Liver (tissue), 9 donors: Measurements from ENCODE around the gene KIFC1. TPM values are rescaled to one million over a fixed set of nuclear protein-coding genes. Genes with fewer than 3 reads are reported as not detected.

ENCODE experiments used
- DNase-seq: peaks from one replicate; pipeline ENCODE4 v3.0.0-alpha.2; 2017; ENCODE audit warnings: low spot score
- H3K27ac ChIP-seq, 2 donors: one replicate each; pipeline ENCODE4 v1.7.0; 2013; ENCODE audit warnings: inconsistent platforms in 2 of 2, low read length in 2 of 2, control low read depth in 1 of 2, low read depth in 1 of 2, mild to moderate bottlenecking in 1 of 2
- H3K27me3 ChIP-seq, 4 donors: one replicate each; pipeline versions ENCODE4 v1.6.1 to v1.7.0; 2013; ENCODE audit warnings: low read length in 3 of 4, inconsistent platforms in 1 of 4, mild to moderate bottlenecking in 1 of 4, moderate library complexity in 1 of 4; ENCODE audit not compliant: control insufficient read depth in 4 of 4, insufficient read depth in 4 of 4
- H3K36me3 ChIP-seq, 4 donors: one replicate each; pipeline versions ENCODE4 v1.6.1 to v1.7.0; 2013; ENCODE audit warnings: low read length in 3 of 4, mild to moderate bottlenecking in 3 of 4, low read depth in 1 of 4, moderate library complexity in 1 of 4; ENCODE audit not compliant: control insufficient read depth in 4 of 4, insufficient read depth in 3 of 4
- H3K4me1 ChIP-seq, 4 donors: one replicate each; pipeline versions ENCODE4 v1.6.1 to v1.7.0; 2013; ENCODE audit warnings: low read length in 3 of 4, mild to moderate bottlenecking in 3 of 4, moderate library complexity in 1 of 4; ENCODE audit not compliant: control insufficient read depth in 4 of 4, insufficient read depth in 4 of 4
- H3K4me3 ChIP-seq, 3 donors: one replicate each; pipeline versions ENCODE4 v1.6.1 to v1.7.0; 2013; ENCODE audit warnings: low read length in 3 of 3, control low read depth in 1 of 3, low read depth in 1 of 3, mild to moderate bottlenecking in 1 of 3
- H3K9ac ChIP-seq, 2 donors: one replicate each; pipeline ENCODE4 v1.7.0; 2013; ENCODE audit warnings: low read length in 2 of 2, mild to moderate bottlenecking in 2 of 2, moderate library complexity in 2 of 2, control low read depth in 1 of 2, low read depth in 1 of 2
- H3K9me3 ChIP-seq, 4 donors: one replicate each; pipeline versions ENCODE4 v1.6.1 to v1.7.0; 2013; ENCODE audit warnings: low read length in 3 of 4; ENCODE audit not compliant: control insufficient read depth in 4 of 4
- ATF3 ChIP-seq: IDR thresholded peaks from 2 replicates; pipeline ENCODE4 v1.6.1; 2016; ENCODE audit warnings: antibody characterized with exemption
- CTCF ChIP-seq: fragments of 150-350 bp; IDR thresholded peaks from 2 replicates; pipeline ENCODE4 v1.5.1; 2017; ENCODE audit warnings: improper control_type of control experiment, low read depth, low read length; ENCODE audit not compliant: missing input control
- EGR1 ChIP-seq, 2 donors: IDR thresholded peaks; 2 replicates each; pipeline ENCODE4 v1.6.1; 2016 to 2018; ENCODE audit warnings: antibody characterized with exemption in 2 of 2, low read depth in 2 of 2
- FOXA1 ChIP-seq: IDR thresholded peaks from 2 replicates; pipeline ENCODE4 v1.6.1; 2016; ENCODE audit warnings: antibody characterized with exemption
- FOXA2 ChIP-seq: IDR thresholded peaks from 2 replicates; pipeline ENCODE4 v1.6.1; 2016; ENCODE audit warnings: antibody characterized with exemption
- GABPA ChIP-seq, 2 donors: IDR thresholded peaks in 1 of 2; conservative IDR thresholded peaks in 1 of 2; 2 replicates each; pipeline ENCODE4 v1.6.1; 2016; ENCODE audit warnings: antibody characterized with exemption in 2 of 2, mild to moderate bottlenecking in 1 of 2, moderate library complexity in 1 of 2
- HNF4A ChIP-seq, 2 donors: conservative IDR thresholded peaks; 2 replicates each; pipeline ENCODE4 v1.6.1; 2016; ENCODE audit warnings: antibody characterized with exemption in 2 of 2, mild to moderate bottlenecking in 2 of 2
- HNF4G ChIP-seq: IDR thresholded peaks from 2 replicates; pipeline ENCODE4 v1.6.1; 2016; ENCODE audit warnings: antibody characterized with exemption
- JUND ChIP-seq, 2 donors: IDR thresholded peaks; 2 replicates each; pipeline ENCODE4 v1.6.1; 2016; ENCODE audit warnings: antibody characterized with exemption in 2 of 2
- MAX ChIP-seq: IDR thresholded peaks from 2 replicates; pipeline ENCODE4 v1.6.1; 2016; ENCODE audit warnings: antibody characterized with exemption
- NR2F2 ChIP-seq: IDR thresholded peaks from 2 replicates; pipeline ENCODE4 v1.6.1; 2016; ENCODE audit warnings: antibody characterized with exemption
- RAD21 ChIP-seq, 2 donors: IDR thresholded peaks; 2 replicates each; pipeline ENCODE4 v1.6.1; 2016; ENCODE audit warnings: antibody characterized with exemption in 2 of 2, mild to moderate bottlenecking in 2 of 2
- REST ChIP-seq: IDR thresholded peaks from 2 replicates; pipeline ENCODE4 v1.6.1; 2016; ENCODE audit warnings: antibody characterized with exemption, mild to moderate bottlenecking
- RXRA ChIP-seq, 2 donors: IDR thresholded peaks; 2 replicates each; pipeline ENCODE4 v1.6.1; 2017 to 2018; ENCODE audit warnings: antibody characterized with exemption in 2 of 2, mild to moderate bottlenecking in 1 of 2
- SP1 ChIP-seq: IDR thresholded peaks from 2 replicates; pipeline ENCODE4 v1.6.1; 2018; ENCODE audit warnings: antibody characterized with exemption, mild to moderate bottlenecking
- TAF1 ChIP-seq: conservative IDR thresholded peaks from 2 replicates; pipeline ENCODE4 v1.6.1; 2016; ENCODE audit warnings: antibody characterized with exemption, mild to moderate bottlenecking
- YY1 ChIP-seq: IDR thresholded peaks from 2 replicates; pipeline ENCODE4 v1.6.1; 2016; ENCODE audit warnings: antibody characterized with exemption, mild to moderate bottlenecking
- ZBTB33 ChIP-seq: IDR thresholded peaks from 2 replicates; pipeline ENCODE4 v1.6.1; 2016; ENCODE audit warnings: antibody characterized with exemption
- WGBS: extraction: QIAGEN DNeasy Blood & Tissue Kit; methylation state at CpG from one replicate; pipeline ENCODE4 v1.1.7; 2013; 5-methylcytosine and 5-hydroxymethylcytosine counted together
- polyA plus RNA-seq, 2 donors: library from polyadenylated mRNA; stranded (reverse) in 1 of 2; unstranded in 1 of 2; fragments of 200-250 nt in 1 of 2; fragments of >200 nt in 1 of 2; fragmentation: Nextera tagmentation in 1 of 2; extraction: Ambion mirVana in 1 of 2; gene quantifications; one replicate each; pipeline versions ENCODE4 v1.2.1 to v1.2.3, GENCODE V29; 2013 to 2015
- total RNA-seq, 2 donors: library from RNA; depleted of rRNA; stranded (reverse); fragments of >200 nt; gene quantifications; one replicate each; pipeline ENCODE4 v1.2.3, GENCODE V29; 2014
- donor health status: healthy.
- donor health status: healthy.
- donor health status: healthy.
- donor health status: healthy.
- donor health status: healthy.

The KIFC1 gene
- total and polyA plus RNA-seq, 4 donors = 0.08 to 30.0 (median 1.3) TPM

GRCh38 chr6:33433001-33433543 lies 41.4 kb downstream of the KIFC1 start:
- H3K4me1 ChIP-seq = peaks cover 5 to 30% (median 17%) of the 10 kb centered on the region in 4 donors
- H3K27me3 ChIP-seq = no peaks in the 10 kb centered on the region
- H3K27ac ChIP-seq = no peak overlapping the region
- TF ChIP-seq FOXA1 (no peak), CTCF (no peak), FOXA2 (no peak), RAD21 (IDR thresholded peaks at IDR 0.05) (no peak), MAX (no peak), YY1 (no peak), HNF4A (conservative IDR thresholded peaks at IDR 0.05) (no peak), ATF3 (no peak), JUND (IDR thresholded peaks at IDR 0.05) (no peak), NR2F2 (no peak), REST (no peak), SP1 (no peak), EGR1 (IDR thresholded peaks at IDR 0.05; ENCODE audit: low read depth in 2 of 2) (no peak), GABPA (IDR thresholded peaks at IDR 0.05 in 1 of 2, conservative IDR thresholded peaks at IDR 0.05 in 1 of 2) (no peak), ZBTB33 (no peak), RXRA (IDR thresholded peaks at IDR 0.05) (no peak), HNF4G (no peak), TAF1 (no peak)
- no peak overlapping the region for H3K4me3 ChIP-seq
- peaks cover 0 to 6% (median 1%) of the 10 kb centered on the region in 4 donors for H3K36me3 ChIP-seq
- 100% methylated on average over 1 of the region's 1 CpG for WGBS
- no peak for DNase-seq
- H3K9ac ChIP-seq = no peak overlapping the region
- no peaks in the 10 kb centered on the region for H3K9me3 ChIP-seq
